Stimulated activated CD8-positive, alpha-beta memory T cell treated with anti-CD3 and anti-CD28 coated beads, Interleukin-4, amount 100 ng/mL, for 1 hour (primary cell): ENCODE results near the gene BICRA.
"Not testable (repeated sequence)": the region's sequence is repeated elsewhere in the genome, so short reads cannot be mapped to it uniquely, and the experiment has no call there.

Source experiments
- DNase-seq, 2 donors: peaks; one replicate each; pipeline ENCODE4 v3.0.0-alpha.2; 2020; ENCODE audit warnings: low read depth in 2 of 2, low spot score in 1 of 2

The BICRA gene

GRCh38 chr19:47745010-47745901, 136.3 kb downstream of the BICRA start, which contains the start of gene NOP53:
Gene NOP53, plus strand, starts transcription at chr19:47745546. Its CDS starts 14 bp downstream, at chr19:47745560.
- peak; percentile 96 to 97 for DNase-seq

- not testable (repeated sequence) for DNase-seq
Measured at GRCh38 chr19:47746129-47746528, 137.2 kb downstream of the BICRA start.

GRCh38 chr19:47749326-47749725, 140.4 kb downstream of the BICRA start:
- DNase-seq, result no peak

GRCh38 chr19:47750752-47751151, 141.8 kb downstream of the BICRA start:
- no peak for DNase-seq

GRCh38 chr19:47752440-47753211, 143.7 kb downstream of the BICRA start:
- no peak for DNase-seq
